CD4-positive, alpha-beta T cell (primary cell): Measurements from ENCODE around the gene KIAA0232. TPM values are rescaled to one million over a fixed set of nuclear protein-coding genes. Genes with fewer than 3 reads are reported as not detected.
"Not testable (repeated sequence)": the region's sequence is repeated elsewhere in the genome, so short reads cannot be mapped to it uniquely, and the experiment has no call there.

Experiments used
- ATAC-seq: fragments of 200-7000 bp; cut with Tn5 transposase; one replicate; pipeline ENCODE4 v1.10.0; 2022; ENCODE audit warnings: mild to moderate bottlenecking; ENCODE audit not compliant: poor library complexity
- CTCF ChIA-PET: fragments of 350-600 bp; sonication (Branson Sonifier 250); formaldehyde crosslinking; loops from one replicate; lab custom pipeline; 2021; ENCODE audit warnings: antibody characterized with exemption, inconsistent platforms; lab: Charles Lee
- POLR2A ChIA-PET: fragments of 350-600 bp; sonication (Branson Sonifier 250); formaldehyde crosslinking; loops from one replicate; lab custom pipeline; 2021; ENCODE audit warnings: antibody characterized with exemption, inconsistent platforms; lab: Charles Lee
- DNase-seq, 14 experiments: peaks; one replicate each; pipeline ENCODE4 v3.0.0-alpha.2; 2013 to 2020; ENCODE audit warnings: mixed read lengths in 2 of 14
- H3K27ac ChIP-seq, 2 donors: one replicate each; pipeline versions ENCODE4 v1.5.1 to v1.7.0; 2013; ENCODE audit warnings: low read length in 2 of 2, low read depth in 1 of 2, mild to moderate bottlenecking in 1 of 2
- H3K27me3 ChIP-seq, 2 experiments: 1 replicate in 1 of 2; 2 replicates in 1 of 2; pipeline versions ENCODE4 v1.6.1 to v1.7.0; 2013; ENCODE audit warnings: low read length in 2 of 2, control low read depth in 1 of 2, mild to moderate bottlenecking in 1 of 2, moderate library complexity in 1 of 2; ENCODE audit not compliant: insufficient read depth in 2 of 2, control insufficient read depth in 1 of 2
- H3K36me3 ChIP-seq: one replicate; pipeline ENCODE4 v1.6.1; 2013; ENCODE audit warnings: low read length, control low read depth; ENCODE audit not compliant: insufficient read depth
- H3K4me1 ChIP-seq: one replicate; pipeline ENCODE4 v1.6.1; 2013; ENCODE audit warnings: low read length, control low read depth; ENCODE audit not compliant: insufficient read depth
- H3K4me3 ChIP-seq: one replicate; pipeline ENCODE4 v1.5.1; 2013; ENCODE audit warnings: mild to moderate bottlenecking, low read length, moderate library complexity
- H3K9me3 ChIP-seq, 2 experiments: 1 replicate in 1 of 2; 2 replicates in 1 of 2; pipeline versions ENCODE4 v1.6.1 to v1.7.0; 2013; ENCODE audit warnings: low read length in 2 of 2, mild to moderate bottlenecking in 2 of 2, control low read depth in 1 of 2, moderate library complexity in 1 of 2; ENCODE audit not compliant: control insufficient read depth in 1 of 2, insufficient read depth in 1 of 2
- H3K27ac Mint-ChIP-seq: one replicate; pipeline ENCODE4 v1.8.0; 2020; ENCODE audit warnings: mixed read lengths
- H3K27me3 Mint-ChIP-seq: one replicate; pipeline ENCODE4 v1.8.0; 2021; ENCODE audit warnings: mixed read lengths
- H3K36me3 Mint-ChIP-seq: one replicate; pipeline ENCODE4 v1.8.0; 2021; ENCODE audit warnings: low read depth, mixed read lengths
- H3K4me1 Mint-ChIP-seq: one replicate; pipeline ENCODE4 v1.8.0; 2021; ENCODE audit warnings: low read depth, mixed read lengths
- H3K4me3 Mint-ChIP-seq: one replicate; pipeline ENCODE4 v1.8.0; 2020; ENCODE audit warnings: mild to moderate bottlenecking, mixed read lengths
- H3K9me3 Mint-ChIP-seq: one replicate; pipeline ENCODE4 v1.8.0; 2020; ENCODE audit warnings: mixed read lengths
- CTCF ChIP-seq: fragments of 200-600 bp; IDR thresholded peaks from one replicate; pipeline ENCODE4 v1.8.0; 2022; ENCODE audit warnings: antibody characterized with exemption, mild to moderate bottlenecking
- intact Hi-C, 2 experiments: fragments of 100-400 bp; cut with DNase I in 1 of 2; cut with micrococcal nuclease in 1 of 2; formaldehyde crosslinking; loops; one replicate each; pipeline versions ENCODE4 v1.15.1 to v1.9.0; 2023 to 2025; cut with DNase I, micrococcal nuclease
- total RNA-seq, 174 experiments: library from RNA in 2 of 174; stranded (reverse) in 2 of 174; gene quantifications; one replicate each; pipeline ENCODE4 v1.2.3 and lab custom pipeline; 2021 to 2026

KIAA0232 gene
- total RNA-seq, 2 experiments from 2014 or later, result 15.3 to 17.8 TPM

- intact Hi-C loops, result loop anchor here in 1 of 2 experiments (5.0 kb wide), 1 partner anchor 62 kb away; no protein-coding TSS in a partner anchor
- Mint-ChIP-seq H3K27me3 (no peaks in the 10 kb centered on the region), H3K36me3 (no peaks in the 10 kb centered on the region), H3K4me1 (peaks cover 58% of the 10 kb centered on the region), H3K4me3 (peak overlapping the region; percentile 96), H3K27ac (peak overlapping the region; percentile 90), H3K9me3 (no peaks in the 10 kb centered on the region)
- H3K4me3 ChIP-seq, result peak overlapping the region; percentile 91
- H3K36me3 ChIP-seq, result no peaks in the 10 kb centered on the region
- POLR2A ChIA-PET, result interaction anchor here (0.6 to 7.0 kb wide), 8 partner anchors 16 to 236 kb away, joined by 3 to 78 read pairs (median 10); partner anchors contain the start of gene GRPEL1
- peak overlapping the region; percentile 2 to 17 for H3K27ac ChIP-seq
- H3K27me3 ChIP-seq, result no peaks in the 10 kb centered on the region
- CTCF ChIA-PET, result interaction anchor here (0.8 to 1.8 kb wide), 4 partner anchors 11 to 133 kb away, joined by 3 to 5 read pairs (median 4); partner anchors contain the start of gene TADA2B
- H3K9me3 ChIP-seq, result no peaks in the 10 kb centered on the region
- TF ChIP-seq CTCF, result no peak
- ATAC-seq, result no peak
- DNase-seq, result peak in 1 of 14 experiments; percentile 51
- H3K4me1 ChIP-seq, result peaks cover 66% of the 10 kb centered on the region
Measured at GRCh38 chr4:6910340-6910959, 127.9 kb downstream of the KIAA0232 start.

- ChIA-PET POLR2A (interaction anchor here (0.6 to 7.0 kb wide), 12 partner anchors 12 to 237 kb away, joined by 3 to 78 read pairs (median 6); partner anchors contain the start of gene GRPEL1), CTCF (interaction anchor here (0.8 to 1.8 kb wide), 6 partner anchors 12 to 132 kb away, joined by 3 to 5 read pairs (median 4); partner anchors contain the start of gene TADA2B)
- H3K4me3 Mint-ChIP-seq, result peak overlapping the region; percentile 96
- Histone ChIP-seq H3K9me3 (no peaks in the 10 kb centered on the region), H3K27me3 (no peaks in the 10 kb centered on the region), H3K27ac (no peak overlapping the region), H3K4me1 (peaks cover 74% of the 10 kb centered on the region), H3K36me3 (no peaks in the 10 kb centered on the region), H3K4me3 (peak overlapping the region; percentile 91)
- H3K36me3 Mint-ChIP-seq, result no peaks in the 10 kb centered on the region
- H3K27ac Mint-ChIP-seq, result peak overlapping the region; percentile 90
- H3K27me3 Mint-ChIP-seq, result no peaks in the 10 kb centered on the region
- no peak for ATAC-seq
- H3K9me3 Mint-ChIP-seq, result no peaks in the 10 kb centered on the region
- peaks cover 64% of the 10 kb centered on the region for H3K4me1 Mint-ChIP-seq
- no peak for DNase-seq
- intact Hi-C loops, result loop anchor here in 1 of 2 experiments (5.0 kb wide), 1 partner anchor 61 kb away; no protein-coding TSS in a partner anchor
- TF ChIP-seq CTCF, result no peak
Measured at GRCh38 chr4:6910960-6911874, 128.7 kb downstream of the KIAA0232 start.

- H3K4me1 Mint-ChIP-seq, result peaks cover 71% of the 10 kb centered on the region
Measured at GRCh38 chr4:6911917-6912316, 129.4 kb downstream of the KIAA0232 start.

More at GRCh38 chr4:6911917-6912316, 129.4 kb downstream of the KIAA0232 start:
- Mint-ChIP-seq H3K27ac (peak overlapping the region; percentile 90), H3K4me3 (peak overlapping the region; percentile 96)
- ChIA-PET CTCF (interaction anchor here (1.1 to 1.3 kb wide), 2 partner anchors 62 to 75 kb away, joined by 4 read pairs; no protein-coding TSS in a partner anchor), POLR2A (interaction anchor here (0.6 to 7.0 kb wide), 7 partner anchors 13 to 238 kb away, joined by 3 to 78 read pairs (median 7); a partner anchor contains a TSS)
- not testable (repeated sequence) for DNase-seq, ATAC-seq, H3K27me3 ChIP-seq, H3K9me3 Mint-ChIP-seq, H3K36me3 Mint-ChIP-seq, H3K27me3 Mint-ChIP-seq, H3K27ac ChIP-seq, H3K9me3 ChIP-seq, H3K4me3 ChIP-seq, H3K36me3 ChIP-seq
- H3K4me1 ChIP-seq, result peaks cover 81% of the 10 kb centered on the region
- intact Hi-C loops, result loop anchor here in 1 of 2 experiments (5.0 kb wide), 1 partner anchor 60 kb away; no protein-coding TSS in a partner anchor
